Tibial nerve (tissue), 4 donors: ENCODE data around the gene SEC22B. TPM values are rescaled to one million over a fixed set of nuclear protein-coding genes. Genes with fewer than 3 reads are reported as not detected.
A peak's percentile ranks its signal among the peaks of the same experiment; 100 is the strongest.
"Not testable (repeated sequence)": the region's sequence is repeated elsewhere in the genome, so short reads cannot be mapped to it uniquely, and the experiment has no call there.

Experiments used
- DNase-seq, 2 donors: peaks; one replicate each; pipeline ENCODE4 v3.0.0-alpha.2; 2019; ENCODE audit warnings: low spot score in 2 of 2
- H3K27ac ChIP-seq, 4 donors: fragments of 200-600 bp; sonication (generic) in 3 of 4; one replicate each; pipeline ENCODE4 v1.5.1; 2017 to 2019; ENCODE audit warnings: mild to moderate bottlenecking in 1 of 4
- H3K27me3 ChIP-seq, 2 donors: fragments of 200-600 bp; sonication (generic) in 1 of 2; one replicate each; pipeline versions ENCODE4 v1.5.1 to v1.6.0; 2017 to 2019
- H3K36me3 ChIP-seq, 3 donors: fragments of 200-600 bp; sonication (generic); one replicate each; pipeline ENCODE4 v1.5.1; 2018 to 2019
- H3K4me1 ChIP-seq, 4 donors: fragments of 200-600 bp; sonication (generic) in 3 of 4; one replicate each; pipeline ENCODE4 v1.5.1; 2017 to 2019
- H3K4me3 ChIP-seq, 4 donors: fragments of 200-600 bp; sonication (generic) in 3 of 4; one replicate each; pipeline ENCODE4 v1.5.1; 2017 to 2019; ENCODE audit warnings: mild to moderate bottlenecking in 1 of 4, moderate library complexity in 1 of 4
- H3K9me3 ChIP-seq, 4 donors: fragments of 200-600 bp; sonication (generic) in 3 of 4; one replicate each; pipeline ENCODE4 v1.5.1; 2017 to 2019
- EP300 ChIP-seq, 2 donors: sonication (generic); formaldehyde crosslinking; IDR thresholded peaks; one replicate each; pipeline ENCODE4 v1.6.1; 2017; ENCODE audit warnings: antibody characterized with exemption in 2 of 2, mild to moderate bottlenecking in 1 of 2
- POLR2A ChIP-seq, 2 donors: fragments of 450-650 bp; IDR thresholded peaks; one replicate each; pipeline ENCODE4 v1.6.1; 2017; ENCODE audit warnings: antibody characterized with exemption in 2 of 2, mild to moderate bottlenecking in 2 of 2, moderate library complexity in 2 of 2
- WGBS, 2 donors: methylation state at CpG; one replicate each; pipeline ENCODE4 v1.1.5; 2018; 5-methylcytosine and 5-hydroxymethylcytosine counted together
- total RNA-seq, 4 donors: library from RNA; depleted of rRNA; stranded (reverse); fragments of >200 nt; gene quantifications; one replicate each; pipeline ENCODE4 v1.1.0, GENCODE V29; 2016
- TF ChIP-seq, protein P1 (sequence below), 5 experiments: fragments of 200-600 bp in 3 of 5; fragments of 450-650 bp in 2 of 5; sonication (generic) in 3 of 5; IDR thresholded peaks; one replicate each; pipeline ENCODE4 v1.5.1; 2016 to 2019; ENCODE audit warnings: antibody characterized with exemption in 5 of 5, mild to moderate bottlenecking in 3 of 5, moderate library complexity in 2 of 5

Gene SEC22B
- total RNA-seq, 4 donors from 2014 or later: 22.5 to 27.7 (median 24.8) TPM

DNA sequence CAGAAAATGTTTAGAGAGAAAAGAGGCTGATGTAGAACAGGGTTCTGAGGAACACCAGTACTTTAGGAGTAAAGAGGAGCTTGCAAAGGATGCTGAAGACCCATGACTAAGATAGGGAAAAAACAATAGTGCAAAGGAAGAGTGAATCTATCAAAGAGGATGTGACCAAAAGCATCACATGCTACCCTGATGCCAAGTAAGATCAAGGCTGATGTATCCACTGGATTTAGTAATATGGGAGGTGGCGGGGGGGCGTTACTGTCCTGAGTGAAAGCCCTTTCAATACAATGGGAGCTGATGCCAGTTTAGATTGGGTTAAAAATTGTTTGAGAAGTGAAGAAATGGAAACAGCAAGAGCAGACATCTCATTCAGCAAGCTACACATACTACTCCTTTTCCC, 32.2 kb downstream of the SEC22B start:
- WGBS, 2 donors: 89 to 93% methylated on average over 2 of the region's 2 CpGs
- H3K27me3 ChIP-seq, H3K4me3 ChIP-seq, DNase-seq, H3K36me3 ChIP-seq, H3K9me3 ChIP-seq: not testable (repeated sequence)
- peak overlapping the region in 2 of 4 donors; percentile 39 to 69 for H3K27ac ChIP-seq
- peaks cover 0 to 18% (median 3%) of the 10 kb centered on the region in 4 donors for H3K4me1 ChIP-seq

DNA sequence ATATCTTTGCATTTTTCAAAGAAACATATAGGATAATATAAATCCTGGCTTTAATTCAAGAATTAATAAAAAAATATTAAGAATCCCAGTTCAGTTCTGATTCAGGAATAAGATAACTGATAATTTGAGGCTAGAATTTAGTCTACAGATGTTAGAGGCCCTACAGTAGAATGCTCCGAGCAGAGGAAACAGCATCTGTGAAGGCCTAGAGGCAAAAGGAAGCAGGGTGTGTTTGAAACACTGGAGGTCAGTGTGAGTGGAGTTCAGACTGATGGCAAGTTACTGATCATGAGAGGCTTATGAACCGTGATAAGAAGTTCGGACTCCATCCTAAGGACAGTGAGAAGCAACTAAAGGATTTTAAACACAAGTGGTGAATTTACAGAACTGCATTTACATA, 33.0 kb downstream of the SEC22B start:
- H3K27me3 ChIP-seq, DNase-seq, H3K36me3 ChIP-seq, H3K9me3 ChIP-seq, H3K4me3 ChIP-seq: not testable (repeated sequence)
- H3K4me1 ChIP-seq: peaks cover 0 to 18% (median 3%) of the 10 kb centered on the region in 4 donors
- H3K27ac ChIP-seq: peak overlapping the region in 2 of 4 donors; percentile 54 to 72
- 40 to 47% methylated on average over 3 of the region's 3 CpGs for WGBS, 2 donors

DNA sequence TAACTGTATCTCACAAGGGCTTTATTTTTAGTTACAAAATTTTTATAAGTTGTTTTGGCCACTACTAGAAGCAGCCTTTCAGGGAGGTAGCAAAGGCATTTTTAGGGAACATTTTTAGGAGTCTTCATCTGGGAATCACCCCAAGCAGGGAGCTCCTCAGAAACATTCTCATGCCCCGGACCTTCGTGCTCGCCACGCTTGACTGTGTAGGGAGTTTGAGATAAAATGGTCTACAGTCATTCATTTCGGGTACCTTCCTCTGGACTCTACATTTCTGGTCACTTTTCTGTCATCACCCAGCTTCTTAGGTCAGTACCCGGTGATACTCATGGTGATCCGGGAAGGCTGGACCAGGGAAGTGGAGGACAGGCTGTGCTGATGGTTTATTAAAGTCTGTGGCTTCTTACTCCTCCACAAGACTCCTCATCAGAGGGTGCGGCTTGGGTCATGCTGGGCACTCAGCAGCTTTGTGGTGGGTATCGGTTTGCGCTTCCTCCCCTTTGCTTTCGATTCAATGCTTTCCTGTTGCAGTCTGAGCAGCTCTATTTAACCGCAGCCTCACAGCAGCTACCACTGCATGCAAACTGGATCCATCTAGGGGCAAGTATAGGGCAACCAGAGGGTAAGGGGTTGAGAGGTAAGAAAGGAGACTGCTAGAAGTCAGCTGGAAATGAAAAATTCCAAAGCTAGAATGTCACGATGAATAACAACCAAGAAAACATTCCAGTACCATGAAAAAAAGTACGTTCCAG, 33.6 kb downstream of the SEC22B start:
- H3K4me1 ChIP-seq: peaks cover 0 to 18% (median 3%) of the 10 kb centered on the region in 4 donors
- H3K27me3 ChIP-seq, H3K36me3 ChIP-seq, DNase-seq, H3K9me3 ChIP-seq: not testable (repeated sequence)
- 47 to 49% methylated on average over 6 to 11 of the region's 14 CpGs for WGBS, 2 donors
- peak overlapping the region in 2 of 4 donors; percentile 54 to 72 for H3K27ac ChIP-seq
- H3K4me3 ChIP-seq: peak overlapping the region in 1 of 4 donors; percentile 4

DNA sequence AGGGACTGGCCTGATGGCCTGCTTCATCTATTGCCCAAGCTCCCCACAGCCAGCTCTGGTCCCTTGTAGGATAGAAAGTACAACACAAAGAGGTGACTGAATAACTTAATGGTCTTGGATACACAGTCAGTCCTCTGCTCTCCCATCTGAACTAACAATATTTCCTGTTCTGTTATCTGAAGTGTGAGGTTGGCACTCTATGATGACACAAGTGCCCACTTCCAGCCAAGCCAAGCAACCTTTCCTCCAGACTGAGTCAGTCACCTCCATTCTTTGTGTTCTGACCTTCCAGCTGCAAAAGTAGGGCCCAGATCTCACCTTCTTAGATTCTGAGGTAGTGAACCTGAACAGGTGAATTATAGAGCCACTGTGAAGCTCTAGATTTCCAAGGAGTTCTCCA, 34.5 kb downstream of the SEC22B start:
- Histone ChIP-seq H3K4me1 (peaks cover 0 to 18% (median 3%) of the 10 kb centered on the region in 4 donors), H3K27ac (peak overlapping the region in 1 of 4 donors; percentile 72)
- not testable (repeated sequence) for H3K9me3 ChIP-seq, H3K4me3 ChIP-seq, H3K36me3 ChIP-seq, H3K27me3 ChIP-seq, DNase-seq

DNA sequence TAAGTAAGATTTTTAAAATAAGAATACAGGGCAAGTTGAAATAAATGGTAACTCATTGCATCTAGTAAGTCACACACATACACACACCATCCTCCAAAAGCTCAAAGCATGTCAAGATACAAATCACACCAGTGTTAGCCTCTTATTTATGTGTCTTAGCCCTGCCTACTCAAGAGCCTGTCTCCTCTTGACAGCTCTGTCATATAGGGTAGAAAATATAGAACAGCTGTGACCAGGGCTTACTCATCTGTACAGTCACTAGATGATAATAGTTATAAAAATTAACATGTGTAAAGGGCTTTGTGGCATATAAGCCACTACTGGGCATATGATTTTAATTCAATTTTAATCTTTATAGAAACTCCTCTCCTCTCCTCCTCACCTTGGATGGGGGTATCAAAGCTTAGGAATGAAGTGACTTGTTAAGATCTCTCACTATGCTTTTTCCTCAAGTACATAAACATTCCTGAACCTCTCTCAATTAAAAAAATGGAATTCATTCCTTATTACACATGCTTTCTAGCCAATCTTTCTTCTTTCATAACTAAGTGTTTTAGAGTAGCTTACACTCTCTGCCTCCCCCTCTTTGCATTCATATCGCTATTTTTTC, 35.6 kb downstream of the SEC22B start:
- not testable (repeated sequence) for H3K9me3 ChIP-seq, H3K4me3 ChIP-seq, H3K27me3 ChIP-seq, DNase-seq, H3K36me3 ChIP-seq, H3K27ac ChIP-seq
- WGBS, 2 donors: 50 to 71% methylated on average over 1 of the region's 1 CpG
- peaks cover 0 to 18% (median 3%) of the 10 kb centered on the region in 4 donors for H3K4me1 ChIP-seq

DNA sequence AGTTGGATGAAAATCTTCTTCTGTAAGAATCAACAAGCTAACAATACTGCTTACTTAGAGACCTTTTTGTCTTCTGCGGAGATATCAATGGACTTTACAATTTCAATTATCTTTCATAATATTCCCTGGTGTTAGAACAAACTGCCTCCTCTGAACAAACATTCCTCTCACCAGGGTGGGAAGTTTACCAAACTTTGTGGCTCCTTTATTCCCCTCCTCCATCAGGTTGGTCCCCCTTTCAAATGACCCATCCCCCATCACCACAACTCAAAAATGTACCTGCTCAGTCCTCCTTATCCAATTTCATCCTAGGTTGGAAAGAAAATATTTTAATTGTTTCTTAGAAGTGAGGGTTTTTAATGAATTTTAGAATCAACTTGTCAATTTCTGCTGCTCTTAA, 40.2 kb downstream of the SEC22B start:
- WGBS, 2 donors: 74 to 82% methylated on average over 1 of the region's 1 CpG

DNA sequence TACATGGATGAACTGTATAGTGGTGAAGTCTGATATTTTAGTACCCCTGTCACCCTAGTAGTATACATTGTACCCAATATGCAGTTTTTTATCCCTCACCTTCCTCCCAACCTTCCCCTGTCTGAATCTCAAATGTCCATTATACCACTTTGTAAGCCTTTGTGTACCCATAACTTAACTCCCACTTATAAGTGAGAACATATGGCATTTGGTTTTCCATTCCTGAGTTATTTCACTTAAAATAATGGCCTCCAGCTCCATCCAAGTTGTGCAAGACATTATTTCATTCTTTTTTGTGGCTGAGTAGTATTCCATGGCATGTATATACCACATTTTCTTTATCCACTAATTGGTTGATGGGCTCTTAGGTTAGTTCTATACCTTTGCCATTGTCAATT, 42.4 kb downstream of the SEC22B start:
- not testable (repeated sequence) for H3K9me3 ChIP-seq, H3K27me3 ChIP-seq, H3K27ac ChIP-seq, H3K4me1 ChIP-seq, H3K36me3 ChIP-seq, H3K4me3 ChIP-seq, DNase-seq

More for the DNA sequence above, 40.2 kb downstream of the SEC22B start:
- H3K27ac ChIP-seq, H3K9me3 ChIP-seq, H3K4me1 ChIP-seq, H3K4me3 ChIP-seq, H3K27me3 ChIP-seq, DNase-seq, H3K36me3 ChIP-seq: not testable (repeated sequence)

DNA sequence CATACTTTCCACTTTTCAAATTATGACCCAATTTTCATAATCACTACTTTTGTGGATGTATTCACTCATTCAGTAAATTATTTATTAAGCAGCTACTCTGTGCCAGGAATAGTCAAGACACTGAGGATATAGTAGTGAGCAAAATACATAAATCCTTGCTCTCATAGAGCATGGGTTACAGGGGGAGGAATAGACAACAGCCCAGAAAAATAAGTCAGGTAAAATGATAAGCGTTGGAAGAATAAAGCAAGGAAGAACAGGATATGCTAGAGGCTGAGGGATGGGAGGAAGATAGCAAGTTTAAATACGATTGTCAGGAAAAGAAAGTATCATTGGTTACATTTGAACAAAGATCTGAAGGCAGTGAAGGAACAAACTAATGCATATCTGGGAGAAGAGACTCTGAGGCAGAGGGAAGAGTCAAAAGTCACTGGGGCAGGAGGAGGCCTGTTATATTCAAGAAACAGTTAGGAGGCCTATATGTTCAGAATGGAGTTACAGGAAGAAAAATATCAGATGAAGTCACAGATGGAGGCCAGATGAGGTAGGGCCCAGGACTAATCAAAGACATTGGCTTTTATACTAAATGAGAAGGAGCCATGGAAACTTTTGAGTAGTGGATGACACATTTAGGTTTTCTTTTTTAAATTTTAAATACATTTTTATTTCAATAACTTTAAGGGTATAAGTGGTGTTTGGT, 42.9 kb downstream of the SEC22B start:
- Histone ChIP-seq H3K36me3 (no peaks in the 10 kb centered on the region), H3K4me3 (no peak overlapping the region), H3K9me3 (no peaks in the 10 kb centered on the region), H3K27ac (no peak overlapping the region), H3K4me1 (peaks cover 0 to 8% (median 3%) of the 10 kb centered on the region in 4 donors), H3K27me3 (no peaks in the 10 kb centered on the region)
- TF ChIP-seq POLR2A (IDR thresholded peaks at IDR 0.05) (no peak), EP300 (IDR thresholded peaks at IDR 0.05) (no peak)
- TF ChIP-seq, protein P1, sequence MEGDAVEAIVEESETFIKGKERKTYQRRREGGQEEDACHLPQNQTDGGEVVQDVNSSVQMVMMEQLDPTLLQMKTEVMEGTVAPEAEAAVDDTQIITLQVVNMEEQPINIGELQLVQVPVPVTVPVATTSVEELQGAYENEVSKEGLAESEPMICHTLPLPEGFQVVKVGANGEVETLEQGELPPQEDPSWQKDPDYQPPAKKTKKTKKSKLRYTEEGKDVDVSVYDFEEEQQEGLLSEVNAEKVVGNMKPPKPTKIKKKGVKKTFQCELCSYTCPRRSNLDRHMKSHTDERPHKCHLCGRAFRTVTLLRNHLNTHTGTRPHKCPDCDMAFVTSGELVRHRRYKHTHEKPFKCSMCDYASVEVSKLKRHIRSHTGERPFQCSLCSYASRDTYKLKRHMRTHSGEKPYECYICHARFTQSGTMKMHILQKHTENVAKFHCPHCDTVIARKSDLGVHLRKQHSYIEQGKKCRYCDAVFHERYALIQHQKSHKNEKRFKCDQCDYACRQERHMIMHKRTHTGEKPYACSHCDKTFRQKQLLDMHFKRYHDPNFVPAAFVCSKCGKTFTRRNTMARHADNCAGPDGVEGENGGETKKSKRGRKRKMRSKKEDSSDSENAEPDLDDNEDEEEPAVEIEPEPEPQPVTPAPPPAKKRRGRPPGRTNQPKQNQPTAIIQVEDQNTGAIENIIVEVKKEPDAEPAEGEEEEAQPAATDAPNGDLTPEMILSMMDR (IDR thresholded peaks at IDR 0.05): no peak
- WGBS, 2 donors: 93 to 94% methylated on average over 2 of the region's 2 CpGs
- DNase-seq: no peak

DNA sequence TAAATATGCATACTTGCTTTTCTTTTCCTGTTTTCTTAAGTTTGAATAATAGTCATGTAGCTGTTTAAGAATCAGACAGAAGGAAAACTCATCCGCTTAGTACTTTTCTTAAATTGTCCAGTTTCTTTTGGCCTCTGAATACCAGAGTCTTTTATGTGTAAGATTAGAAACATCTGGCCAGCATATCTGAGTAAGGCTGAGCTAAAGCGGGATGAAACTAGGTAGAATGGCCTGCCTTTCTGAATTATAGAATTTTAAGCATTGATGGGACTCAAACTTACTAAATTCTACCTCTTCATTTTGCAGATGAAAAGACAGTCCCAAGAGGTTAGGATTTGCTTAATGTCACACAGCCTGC, 43.9 kb downstream of the SEC22B start:
- 57 to 67% methylated on average over 2 of the region's 2 CpGs for WGBS, 2 donors
- not testable (repeated sequence) for H3K4me3 ChIP-seq, H3K4me1 ChIP-seq, DNase-seq, H3K27me3 ChIP-seq, H3K9me3 ChIP-seq, H3K36me3 ChIP-seq
- peak overlapping the region in 2 of 4 donors; percentile 33 to 49 for H3K27ac ChIP-seq
